ENCODE results near the gene ZNF281.
A peak's percentile ranks its signal among the peaks of the same experiment; 100 is the strongest.

Gene ZNF281

DNA sequence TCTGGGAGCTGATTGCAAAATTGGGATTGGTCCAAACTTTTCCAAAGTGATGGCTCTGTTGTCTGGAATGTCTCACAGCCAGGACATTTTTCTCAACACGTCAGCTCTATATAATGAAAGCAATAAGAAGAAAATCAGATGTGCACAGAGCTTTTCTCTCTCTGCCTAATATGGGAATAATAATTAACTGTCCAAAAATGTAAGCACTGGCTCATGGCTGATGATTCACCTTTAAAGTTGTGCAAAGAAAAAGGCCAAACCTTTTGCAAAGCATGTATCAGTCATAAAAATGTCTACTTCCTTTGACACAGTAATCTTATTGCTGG is 30.4 kb downstream of the ZNF281 start:
- H3K4me3 ChIP-seq (ENCODE audit: low read length): peak overlapping the region; percentile 40
- peak overlapping the region; percentile 57 for H3K4me2 ChIP-seq (ENCODE audit: low read length)
- H3K9me3 ChIP-seq (ENCODE audit: control insufficient read depth, insufficient read depth, low read length): no peaks in the 10 kb centered on the region
- H3K4me1 ChIP-seq (ENCODE audit: control insufficient read depth, low read length): peaks cover 70% of the 10 kb centered on the region
- H3K27me3 ChIP-seq (ENCODE audit: control insufficient read depth, low read length): no peaks in the 10 kb centered on the region
- H3K36me3 ChIP-seq (ENCODE audit: control insufficient read depth, low read length): no peaks in the 10 kb centered on the region
- TF ChIP-seq EZH2phosphoT487 (IDR thresholded peaks at IDR 0.05; ENCODE audit: borderline replicate concordance, low read length): no peak
- TF ChIP-seq, protein P1, sequence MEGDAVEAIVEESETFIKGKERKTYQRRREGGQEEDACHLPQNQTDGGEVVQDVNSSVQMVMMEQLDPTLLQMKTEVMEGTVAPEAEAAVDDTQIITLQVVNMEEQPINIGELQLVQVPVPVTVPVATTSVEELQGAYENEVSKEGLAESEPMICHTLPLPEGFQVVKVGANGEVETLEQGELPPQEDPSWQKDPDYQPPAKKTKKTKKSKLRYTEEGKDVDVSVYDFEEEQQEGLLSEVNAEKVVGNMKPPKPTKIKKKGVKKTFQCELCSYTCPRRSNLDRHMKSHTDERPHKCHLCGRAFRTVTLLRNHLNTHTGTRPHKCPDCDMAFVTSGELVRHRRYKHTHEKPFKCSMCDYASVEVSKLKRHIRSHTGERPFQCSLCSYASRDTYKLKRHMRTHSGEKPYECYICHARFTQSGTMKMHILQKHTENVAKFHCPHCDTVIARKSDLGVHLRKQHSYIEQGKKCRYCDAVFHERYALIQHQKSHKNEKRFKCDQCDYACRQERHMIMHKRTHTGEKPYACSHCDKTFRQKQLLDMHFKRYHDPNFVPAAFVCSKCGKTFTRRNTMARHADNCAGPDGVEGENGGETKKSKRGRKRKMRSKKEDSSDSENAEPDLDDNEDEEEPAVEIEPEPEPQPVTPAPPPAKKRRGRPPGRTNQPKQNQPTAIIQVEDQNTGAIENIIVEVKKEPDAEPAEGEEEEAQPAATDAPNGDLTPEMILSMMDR (IDR thresholded peaks at IDR 0.05; ENCODE audit: low read depth, low read length, poor library complexity, severe bottlenecking): no peak
- peaks cover 13% of the 10 kb centered on the region for H3F3A ChIP-seq (ENCODE audit: control insufficient read depth, insufficient read depth)
- H3K9me2 ChIP-seq (replicated peaks; ENCODE audit: control insufficient read depth, low read length): no peaks in the 10 kb centered on the region
- peak overlapping the region; percentile 48 for H3K27ac ChIP-seq (ENCODE audit: low read depth, low read length)
- H3K79me2 ChIP-seq (ENCODE audit: control insufficient read depth, low read length): no peaks in the 10 kb centered on the region
- no peaks in the 10 kb centered on the region for H4K20me1 ChIP-seq (ENCODE audit: control insufficient read depth, insufficient read depth, low read depth, low read length)

DNA sequence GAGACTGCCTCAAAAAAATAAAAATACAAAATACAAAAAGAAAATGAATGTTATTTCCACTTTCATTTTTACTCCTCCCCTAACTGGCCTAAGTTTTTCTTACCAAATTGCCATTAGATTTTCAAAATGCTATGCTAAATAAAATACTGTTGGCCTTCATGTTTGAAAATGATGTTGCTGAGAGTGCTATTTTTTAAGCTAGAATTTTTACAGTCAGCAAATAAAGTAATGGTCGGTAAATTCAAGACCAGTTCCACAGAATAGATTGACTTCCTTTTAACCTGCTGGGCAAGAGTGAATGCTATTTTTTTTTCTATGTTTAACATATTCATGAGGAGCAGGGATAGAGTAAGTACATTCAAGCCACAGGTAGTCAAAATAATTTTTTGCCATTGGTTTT is 31.7 kb downstream of the ZNF281 start:
- H3K79me2 ChIP-seq (ENCODE audit: control insufficient read depth, low read length): no peaks in the 10 kb centered on the region
- H3K9me2 ChIP-seq (replicated peaks; ENCODE audit: control insufficient read depth, low read length): no peaks in the 10 kb centered on the region
- peak overlapping the region; percentile 32 for H3K4me3 ChIP-seq (ENCODE audit: low read length)
- no peaks in the 10 kb centered on the region for H3K36me3 ChIP-seq (ENCODE audit: control insufficient read depth, low read length)
- TF ChIP-seq EZH2phosphoT487 (IDR thresholded peaks at IDR 0.05; ENCODE audit: borderline replicate concordance, low read length): no peak
- TF ChIP-seq, protein P1 (IDR thresholded peaks at IDR 0.05; ENCODE audit: low read depth, low read length, poor library complexity, severe bottlenecking): no peak
- H4K20me1 ChIP-seq (ENCODE audit: control insufficient read depth, insufficient read depth, low read depth, low read length): no peaks in the 10 kb centered on the region
- H3K4me1 ChIP-seq (ENCODE audit: control insufficient read depth, low read length): peaks cover 79% of the 10 kb centered on the region
- peak overlapping the region; percentile 14; the same call in 1 of the 2 replicates for H3K27ac ChIP-seq (ENCODE audit: low read depth, low read length)
- H3K27me3 ChIP-seq (ENCODE audit: control insufficient read depth, low read length): no peaks in the 10 kb centered on the region
- H3F3A ChIP-seq (ENCODE audit: control insufficient read depth, insufficient read depth): peaks cover 13% of the 10 kb centered on the region
- peak overlapping the region; percentile 57 for H3K4me2 ChIP-seq (ENCODE audit: low read length)
- no peaks in the 10 kb centered on the region for H3K9me3 ChIP-seq (ENCODE audit: control insufficient read depth, insufficient read depth, low read length)

DNA sequence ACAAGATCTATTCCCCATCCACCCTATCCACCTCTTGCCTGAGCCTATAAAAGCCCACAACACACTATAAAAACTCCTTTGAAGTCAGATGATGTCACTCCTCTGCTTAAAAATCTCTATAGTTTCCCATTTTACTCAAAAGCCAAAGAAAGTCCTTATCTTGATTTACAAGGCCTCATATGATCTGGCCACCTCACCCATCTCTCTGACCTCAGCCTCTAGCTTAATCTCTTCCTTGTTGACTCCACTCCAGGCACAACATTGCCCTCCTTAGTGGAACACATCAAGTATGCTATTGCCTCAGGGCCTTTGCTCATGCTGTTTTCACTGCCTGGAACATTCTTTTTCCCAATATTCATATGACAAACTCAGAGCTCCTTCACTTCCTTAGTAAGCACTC is 33.3 kb downstream of the ZNF281 start:
- no peaks in the 10 kb centered on the region for H3K27me3 ChIP-seq (ENCODE audit: control insufficient read depth, low read length)
- H3K79me2 ChIP-seq (ENCODE audit: control insufficient read depth, low read length): no peaks in the 10 kb centered on the region
- no peak overlapping the region for H3K4me2 ChIP-seq (ENCODE audit: low read length)
- no peaks in the 10 kb centered on the region for H3K9me2 ChIP-seq (replicated peaks; ENCODE audit: control insufficient read depth, low read length)
- H3K36me3 ChIP-seq (ENCODE audit: control insufficient read depth, low read length): no peaks in the 10 kb centered on the region
- H3K4me3 ChIP-seq (ENCODE audit: low read length): no peak overlapping the region
- peaks cover 70% of the 10 kb centered on the region for H3K4me1 ChIP-seq (ENCODE audit: control insufficient read depth, low read length)
- no peaks in the 10 kb centered on the region for H4K20me1 ChIP-seq (ENCODE audit: control insufficient read depth, insufficient read depth, low read depth, low read length)
- peaks cover 7% of the 10 kb centered on the region for H3F3A ChIP-seq (ENCODE audit: control insufficient read depth, insufficient read depth)
- no peaks in the 10 kb centered on the region for H3K9me3 ChIP-seq (ENCODE audit: control insufficient read depth, insufficient read depth, low read length)
- TF ChIP-seq, protein P1 (IDR thresholded peaks at IDR 0.05; ENCODE audit: low read depth, low read length, poor library complexity, severe bottlenecking): no peak
- TF ChIP-seq EZH2phosphoT487 (IDR thresholded peaks at IDR 0.05; ENCODE audit: borderline replicate concordance, low read length): no peak
- H3K27ac ChIP-seq (ENCODE audit: low read depth, low read length): no peak overlapping the region
